OCI-LY3 (cell line): ENCODE results near the gene DAGLA.

Experiments used
- CTCF ChIP-seq: fragments of 200-600, 300-600 bp; sonication (generic); IDR thresholded peaks from 2 replicates; pipeline ENCODE4 v1.5.1; 2014; ENCODE audit warnings: antibody characterized with exemption, low read length, low read depth
- EZH2phosphoT487 ChIP-seq: fragments of 200-600 bp; shearing (Covaris generic); IDR thresholded peaks from 2 replicates; pipeline ENCODE4 v1.6.1; 2018; ENCODE audit warnings: antibody characterized with exemption, mixed run types, low read depth

- TF ChIP-seq CTCF: no peak
- no peak for TF ChIP-seq EZH2phosphoT487
Measured at GRCh38 chr11:61728940-61729219, 48.7 kb downstream of the DAGLA start.
